ENCODE data around the gene LINGO1.

The LINGO1 gene

GRCh38 chr15:77656294-77656693, 23.6 kb upstream of the LINGO1 start:
- DNase-seq, result no peak

DNA sequence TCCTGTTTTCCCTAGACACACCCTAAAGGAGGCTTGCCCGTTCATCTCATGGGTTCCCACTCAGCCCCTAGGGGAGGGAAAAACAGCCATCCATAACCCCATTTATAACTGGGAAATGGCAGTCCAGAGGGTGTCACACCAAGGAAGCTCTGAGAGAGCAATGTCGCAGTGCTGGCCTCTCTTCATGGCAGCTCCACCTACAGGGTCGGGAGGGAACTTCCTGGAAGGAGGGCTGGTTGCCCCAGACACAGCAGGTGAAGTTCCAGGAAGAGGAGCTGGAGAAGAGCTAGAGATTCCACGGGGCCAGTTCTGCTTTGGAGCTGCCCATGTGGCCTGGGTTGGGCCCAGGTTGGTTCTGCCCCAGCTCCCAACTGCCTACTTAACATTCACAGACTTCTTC, 22.3 kb upstream of the LINGO1 start:
- no peak for DNase-seq

DNA sequence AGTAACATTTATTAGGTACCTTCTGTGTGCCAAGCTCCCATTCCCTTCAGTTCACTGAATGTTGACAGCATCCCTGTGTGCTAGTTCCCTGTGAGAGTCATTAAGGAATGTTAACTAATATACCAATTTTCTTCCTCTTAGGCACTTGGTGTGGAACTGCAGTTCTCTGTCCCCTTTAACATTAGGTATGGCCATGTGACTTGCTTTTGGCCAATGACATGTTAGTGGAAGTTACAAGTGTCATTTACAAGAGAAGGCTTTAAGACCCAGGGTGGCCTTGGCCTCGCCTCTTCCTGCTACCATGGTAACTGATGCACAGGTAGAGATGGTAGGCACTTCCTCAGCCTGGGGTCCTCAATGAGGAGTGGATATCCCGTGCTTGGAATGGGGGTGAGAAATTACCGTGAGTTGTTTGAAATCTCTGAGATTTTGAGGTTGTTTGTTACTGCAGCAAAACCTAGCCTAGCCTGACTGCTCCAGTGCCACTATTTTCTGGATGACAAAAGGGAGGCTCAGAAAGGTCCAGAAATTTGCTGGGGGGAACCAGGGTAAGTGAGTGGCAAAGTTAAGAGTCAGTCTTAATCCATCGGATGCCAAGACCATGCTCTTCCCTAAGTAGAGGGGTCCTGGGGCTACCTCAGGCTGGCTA, 21.2 kb upstream of the LINGO1 start:
- DNase-seq, result no peak

GRCh38 chr15:77650265-77650664, 17.6 kb upstream of the LINGO1 start:
- peak; percentile 44 for DNase-seq

DNA sequence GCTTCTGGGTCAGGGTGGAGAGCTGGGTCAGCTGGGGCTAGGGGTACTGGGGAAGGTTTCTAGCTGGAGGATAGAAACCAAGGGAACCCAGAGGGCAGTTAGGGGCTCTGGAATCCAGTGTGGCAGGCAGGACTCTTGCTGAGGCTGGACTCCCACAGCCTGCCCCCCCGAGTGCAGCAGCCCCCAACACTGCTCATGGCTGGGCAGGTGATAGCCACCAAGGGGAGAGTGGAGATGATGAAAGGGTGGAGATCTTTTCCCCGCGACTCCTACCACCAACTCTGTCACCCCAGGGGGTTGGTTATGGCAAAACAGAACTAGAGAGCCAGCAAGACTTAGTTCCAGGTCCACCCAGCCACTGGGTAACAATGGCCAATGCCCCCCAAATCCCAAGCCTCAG, 16.9 kb upstream of the LINGO1 start:
- DNase-seq, result no peak

- DNase-seq, result no peak
Measured at GRCh38 chr15:77649017-77649416, 16.3 kb upstream of the LINGO1 start.

DNA sequence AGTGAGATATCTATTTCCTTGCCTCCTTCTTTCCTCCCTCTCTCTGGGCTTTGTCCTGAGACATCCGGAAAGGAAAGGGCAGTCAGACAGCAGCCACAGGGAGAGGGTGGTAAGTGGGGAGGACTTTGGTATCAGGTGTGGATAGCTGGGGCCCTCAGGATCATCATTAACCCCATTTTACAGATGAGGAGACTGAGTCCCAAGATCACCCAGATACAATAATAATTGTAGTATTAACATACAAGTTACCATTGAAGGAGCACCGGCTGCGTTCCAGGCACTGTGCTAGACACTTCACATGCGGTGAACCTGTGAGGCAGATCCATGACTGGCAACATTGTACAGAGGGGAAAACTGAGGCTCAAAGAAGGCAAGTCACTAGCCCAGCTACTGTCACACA, 15.2 kb upstream of the LINGO1 start:
- no peak for DNase-seq

- no peak for DNase-seq
Measured at GRCh38 chr15:77646104-77646694, 13.5 kb upstream of the LINGO1 start.

DNA sequence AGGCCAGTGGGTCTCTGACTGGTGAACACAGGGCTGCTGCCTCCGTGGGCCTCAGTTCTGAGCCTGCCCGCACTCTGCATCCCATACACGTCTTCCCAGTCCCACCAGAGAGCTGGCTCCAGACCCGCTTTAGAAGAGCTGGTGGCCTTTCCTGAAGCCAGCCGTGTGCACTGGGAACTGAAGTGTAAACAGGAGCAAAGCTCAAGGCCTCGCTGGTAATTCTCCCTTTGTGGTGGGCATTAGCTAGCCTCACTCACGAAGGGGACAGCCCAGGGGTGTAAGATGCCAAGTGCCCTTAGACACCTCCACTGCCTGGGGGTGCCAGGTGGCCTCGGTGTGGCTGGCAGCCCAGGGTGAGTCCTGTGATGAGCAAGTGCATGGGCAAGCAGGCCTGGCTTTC, 12.9 kb upstream of the LINGO1 start:
- DNase-seq, result no peak

DNA sequence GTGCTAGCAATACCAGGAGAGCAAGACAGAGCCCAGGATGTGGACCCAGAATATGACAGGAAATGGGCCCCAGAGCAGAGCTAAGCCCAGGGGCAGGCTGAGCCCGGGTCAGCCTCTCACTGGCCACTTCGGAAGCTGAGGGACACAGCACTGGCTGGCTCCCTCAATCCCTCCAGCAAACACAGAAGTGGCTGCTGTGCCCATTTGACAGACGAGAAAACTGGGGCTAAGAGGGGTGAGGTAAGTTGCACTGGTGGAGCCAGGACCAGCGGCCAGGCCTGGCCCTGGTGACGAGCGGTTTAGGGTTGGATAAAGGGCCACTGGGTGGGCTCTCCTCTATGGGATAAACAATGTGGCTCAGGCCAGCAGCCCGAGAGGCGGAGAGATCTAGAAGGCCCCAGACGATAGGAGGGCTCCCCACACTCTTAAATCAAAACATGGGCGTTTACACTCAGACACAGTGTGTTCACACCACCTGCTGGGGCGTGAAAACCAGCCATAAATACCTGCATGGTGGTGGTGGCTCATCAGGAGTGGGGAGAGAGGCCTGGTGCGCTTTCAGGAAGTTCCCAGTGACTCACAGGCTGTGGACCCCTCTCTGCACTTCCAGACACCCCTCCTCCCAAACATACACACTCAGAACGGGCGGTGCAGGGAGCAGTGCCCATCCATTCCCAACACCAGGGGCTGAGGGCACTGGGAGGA, 12.0 kb upstream of the LINGO1 start:
- no peak for DNase-seq

DNA sequence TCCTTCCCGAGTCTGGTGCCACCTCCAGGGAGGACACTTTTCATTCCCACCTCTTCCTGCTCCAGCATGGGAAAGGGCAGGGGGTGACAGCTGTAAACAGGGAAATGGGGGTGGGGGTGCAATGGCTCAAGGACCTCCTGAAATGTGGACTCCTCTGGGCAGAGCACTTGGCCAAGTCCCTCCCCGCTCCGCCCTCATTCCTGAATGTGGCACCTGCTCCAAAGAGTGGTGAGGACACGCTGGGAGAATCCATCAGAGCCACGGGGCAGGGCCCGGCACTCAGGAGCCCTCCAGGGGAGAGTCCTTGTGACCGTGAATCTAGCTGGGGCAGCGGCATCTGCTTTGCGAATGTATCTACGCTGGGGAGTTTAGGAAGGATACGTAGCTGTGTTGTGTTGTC, 11.1 kb upstream of the LINGO1 start:
- DNase-seq, result no peak

DNA sequence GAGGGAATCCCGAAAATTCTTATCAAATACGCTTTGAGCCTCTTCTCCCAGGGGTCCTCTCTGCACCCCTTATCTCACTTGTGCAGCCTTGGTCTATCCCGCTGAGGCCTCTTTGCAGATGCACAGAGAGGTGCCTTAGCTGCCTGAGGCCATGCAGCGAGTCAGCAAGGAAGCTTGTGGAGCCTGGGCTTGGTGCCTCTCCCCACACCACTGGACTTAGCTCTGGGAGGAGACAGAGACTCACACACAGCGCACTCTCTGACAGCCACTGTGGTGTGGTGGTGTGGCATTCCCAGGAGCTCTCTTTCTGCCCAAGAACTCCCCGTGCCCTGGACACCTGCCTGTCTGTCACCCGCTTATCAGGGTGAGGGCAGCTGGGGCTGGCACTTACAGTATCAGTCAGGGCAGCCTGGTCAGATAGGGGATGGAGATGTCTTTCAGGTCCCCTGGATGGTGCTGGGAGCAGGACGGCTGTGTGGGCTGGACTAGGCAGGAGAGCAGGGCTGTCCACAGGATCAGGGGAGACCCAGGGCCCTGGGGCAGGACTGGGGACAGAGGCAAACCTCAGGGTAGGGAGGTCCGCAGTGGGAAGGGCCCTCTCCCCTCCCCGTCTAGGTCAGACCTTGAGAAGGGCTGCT, 10.2 kb upstream of the LINGO1 start:
- no peak for DNase-seq

DNA sequence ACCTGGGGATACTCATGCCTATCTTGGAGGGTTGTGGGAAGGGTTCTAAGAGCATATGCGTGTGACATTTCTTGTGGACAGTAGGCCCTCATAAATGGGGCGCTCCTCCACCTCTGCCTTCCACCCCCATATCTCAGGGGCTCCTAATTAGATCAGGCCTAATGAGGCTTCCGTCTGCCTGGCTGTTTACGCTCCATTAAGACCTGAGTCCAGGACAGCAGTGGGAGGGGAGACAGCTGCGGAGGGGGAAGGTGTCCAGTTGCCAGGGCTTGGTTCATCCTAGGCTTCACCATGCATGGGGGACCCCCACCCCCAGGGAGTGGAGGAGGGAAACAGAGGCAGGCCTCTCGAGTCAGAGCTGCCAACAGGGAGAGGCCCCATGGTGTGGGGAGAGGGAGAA, 9.3 kb upstream of the LINGO1 start:
- DNase-seq, result no peak

DNA sequence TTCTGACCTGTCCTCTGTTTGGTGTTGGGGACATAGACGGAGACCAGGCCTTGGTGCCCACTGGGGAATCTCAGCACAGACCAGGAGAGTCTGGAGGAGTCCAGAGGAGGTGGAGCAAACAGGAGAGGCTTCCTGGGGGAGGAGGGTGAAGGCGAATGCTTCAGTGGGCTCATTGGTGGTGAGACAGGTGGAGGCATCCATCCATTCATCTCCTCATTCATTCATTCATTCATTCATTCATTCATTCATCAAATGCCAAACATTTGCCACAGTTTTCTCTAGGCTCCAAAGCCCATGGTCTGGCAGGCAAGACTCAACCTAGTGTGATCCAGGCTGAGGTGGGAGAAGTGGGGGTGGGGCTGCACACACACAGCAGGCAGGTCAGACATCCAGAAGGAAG, 7.9 kb upstream of the LINGO1 start:
- DNase-seq, result no peak

DNA sequence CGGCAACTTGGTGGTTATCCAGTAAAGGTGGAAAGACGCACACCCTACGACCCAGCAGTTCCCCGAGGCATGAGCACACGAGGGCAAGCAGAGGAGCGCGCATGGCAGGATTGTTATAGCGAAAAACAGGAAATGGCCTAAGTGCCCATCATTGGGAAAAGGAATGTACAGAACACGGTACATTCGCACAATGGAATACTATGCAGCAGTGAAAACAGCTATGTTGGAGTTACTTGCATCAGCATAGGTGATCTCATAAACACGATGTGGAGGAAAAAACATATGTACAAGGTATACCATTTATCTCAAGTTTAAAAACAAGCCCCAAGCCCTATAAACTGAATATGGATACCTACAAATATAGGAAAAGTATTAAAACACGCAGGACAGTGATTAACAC, 6.7 kb upstream of the LINGO1 start:
- DNase-seq, result no peak

- DNase-seq, result no peak
Measured at GRCh38 chr15:77637851-77638692, 5.4 kb upstream of the LINGO1 start.

- DNase-seq, result no peak
Measured at GRCh38 chr15:77636209-77636608, 3.5 kb upstream of the LINGO1 start.

DNA sequence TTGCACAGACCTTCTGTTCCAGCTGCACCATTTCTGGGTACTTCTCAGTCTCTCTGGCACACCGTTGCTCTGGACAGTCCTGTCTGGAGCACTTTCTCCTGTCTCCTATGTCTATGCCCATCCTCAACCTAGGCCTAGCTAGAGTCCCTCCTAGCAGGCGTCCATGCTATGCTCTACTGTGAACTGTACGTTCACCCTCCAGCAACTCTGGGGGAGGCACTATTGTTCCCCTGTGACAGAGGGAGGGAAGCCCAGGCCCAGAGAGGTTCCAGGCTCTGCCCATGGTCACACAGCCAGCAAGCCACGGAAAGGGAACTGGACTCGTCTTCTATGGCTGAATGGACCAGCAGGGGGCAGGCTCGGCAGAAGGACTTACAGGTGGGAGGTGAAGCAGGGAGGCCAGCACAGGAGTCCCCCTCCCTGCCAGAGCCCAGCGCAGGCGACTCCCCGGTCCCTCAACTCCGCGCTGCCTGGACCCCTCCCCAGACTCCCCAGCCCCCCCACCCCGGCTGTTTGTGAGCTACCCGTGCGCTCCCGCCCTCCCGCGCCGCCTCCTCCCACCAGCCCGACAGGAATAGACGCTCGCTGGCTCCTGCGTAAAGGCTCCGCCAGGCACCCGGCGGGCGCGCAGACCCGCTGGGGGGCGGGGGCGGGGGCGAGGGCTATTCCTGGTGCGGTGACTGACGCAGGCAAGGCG, 1.7 kb upstream of the LINGO1 start:
- DNase-seq, result peak; percentile 85

DNA sequence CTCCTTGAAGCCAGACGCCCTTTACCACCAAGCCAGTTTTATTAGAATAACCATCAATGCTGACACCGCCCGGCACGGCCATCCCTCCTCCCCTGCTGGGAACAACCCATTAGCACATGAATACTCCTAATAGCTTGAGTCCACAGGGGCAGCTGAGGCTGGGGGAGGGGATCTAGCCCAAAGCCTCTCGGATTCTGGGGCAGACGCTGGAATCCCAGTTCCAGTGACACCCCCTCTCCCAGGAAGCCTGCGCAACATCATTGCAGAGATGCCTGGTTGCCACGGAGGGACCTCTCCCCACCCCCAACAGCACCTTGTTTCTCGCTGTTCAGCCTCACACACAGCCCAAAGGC, 1.2 kb upstream of the LINGO1 start:
- no peak for DNase-seq

DNA sequence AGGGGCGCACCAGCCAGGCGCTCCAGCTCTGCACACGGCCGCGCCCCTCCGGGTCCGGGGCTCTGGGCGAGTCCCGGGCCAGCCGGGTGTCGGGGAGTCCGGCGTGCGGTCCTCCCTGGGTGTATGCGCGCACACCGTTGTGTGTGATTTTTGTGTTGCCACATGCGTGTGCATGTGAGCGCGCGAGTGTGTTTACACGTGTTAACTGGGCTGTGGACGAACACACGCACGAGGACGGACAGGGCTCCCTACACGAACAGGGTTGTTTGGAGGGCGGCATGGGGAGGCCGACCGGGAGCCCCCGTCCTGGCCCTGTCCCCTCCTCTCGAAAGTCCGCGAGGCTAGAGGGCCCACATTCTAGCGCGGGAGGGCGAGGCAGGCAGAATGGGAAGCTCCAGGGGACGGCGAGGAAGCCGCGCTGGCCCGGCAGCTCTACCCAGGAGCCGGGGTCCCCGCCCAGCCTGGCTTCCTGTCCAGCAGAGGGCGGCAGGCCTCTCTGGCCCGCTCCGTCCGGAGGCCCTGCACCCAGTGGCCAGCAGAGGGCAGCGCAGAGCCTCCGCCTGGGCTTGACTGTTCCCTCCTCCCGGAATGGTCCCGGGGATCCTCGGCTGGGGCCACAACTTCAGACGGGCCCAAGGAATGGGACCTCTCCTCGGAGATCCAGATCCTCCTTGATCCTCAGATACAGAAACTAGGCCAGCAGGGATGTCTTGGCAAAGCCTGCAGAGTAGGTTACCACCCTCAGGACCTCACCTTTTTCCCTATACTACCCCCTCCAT, 611 bp upstream of the LINGO1 start:
- DNase-seq, result peak; percentile 85

GRCh38 chr15:77631745-77632533, 773 bp downstream of the LINGO1 start:
- no peak for DNase-seq

Measured in stimulated activated CD4-positive, alpha-beta T cell treated with anti-CD3 and anti-CD28 coated beads, Interleukin-15, amount 100 ng/mL, for 24 hours (primary cell).